C1 segment of cervical spinal cord (tissue), 14 donors: Measurements from ENCODE around the gene STKLD1.
"Not testable (repeated sequence)": the region's sequence is repeated elsewhere in the genome, so short reads cannot be mapped to it uniquely, and the experiment has no call there.

Experiments used
- DNase-seq, 14 donors: peaks; one replicate each; lab custom pipeline; 2025; lab: John Stamatoyannopoulos, UW

Gene STKLD1

DNA sequence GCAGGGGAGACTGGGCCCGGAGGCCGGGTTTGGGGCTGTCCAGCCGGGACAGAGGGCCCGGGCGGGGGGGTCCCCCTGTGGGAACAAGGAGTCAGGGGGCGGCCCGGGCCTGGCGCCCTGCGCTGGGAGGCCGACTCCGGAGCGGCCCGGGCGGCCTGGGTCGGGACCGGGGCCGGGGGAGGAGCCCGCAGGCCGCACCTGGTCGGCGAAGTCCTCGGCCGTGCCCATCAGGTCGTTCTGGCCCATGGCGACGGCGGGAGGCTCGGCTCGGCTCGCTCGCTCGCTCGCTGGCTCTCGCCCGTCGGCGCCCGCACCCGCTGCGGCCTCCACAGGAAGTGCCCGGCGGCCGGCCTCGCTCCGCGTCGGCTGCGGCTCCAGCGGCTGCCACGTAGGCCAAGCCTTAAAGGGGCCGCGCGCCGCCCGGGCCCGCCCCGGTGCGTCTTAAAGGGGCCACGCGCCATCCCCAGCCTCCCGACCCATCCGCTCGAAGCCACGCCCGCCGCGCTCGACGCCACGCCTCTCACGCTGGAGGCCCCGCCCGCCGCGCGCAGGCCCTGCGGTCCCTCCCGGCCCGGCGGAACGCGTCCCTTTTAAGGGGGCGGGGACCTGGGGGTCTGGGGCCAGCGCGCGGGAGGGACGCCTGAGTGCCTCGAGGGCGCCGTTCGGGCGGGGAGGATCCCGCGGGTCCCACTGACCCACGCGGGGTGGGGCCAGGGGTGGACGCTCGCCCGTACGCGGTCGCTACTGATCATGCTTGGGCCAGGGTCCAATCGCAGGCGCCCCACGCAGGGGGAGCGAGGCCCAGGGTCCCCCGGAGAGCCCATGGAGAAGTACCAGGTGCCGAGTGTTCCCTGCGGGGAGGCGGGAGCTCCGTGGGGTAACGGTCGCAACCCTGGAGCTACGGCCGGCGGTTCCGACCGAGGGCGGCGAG is at the start of gene STKLD1, which contains the start of gene SURF4:
Gene STKLD1 (plus strand): TSS at position 643 of the 931 bp plus-strand sequence. CDS start 108 bp downstream, at position 751.
Gene SURF4 (minus strand): TSS at position 337 of the 931 bp plus-strand sequence. CDS start 91 bp downstream, at position 246.
- peak; percentile 39 to 96 (median 87) for DNase-seq

DNA sequence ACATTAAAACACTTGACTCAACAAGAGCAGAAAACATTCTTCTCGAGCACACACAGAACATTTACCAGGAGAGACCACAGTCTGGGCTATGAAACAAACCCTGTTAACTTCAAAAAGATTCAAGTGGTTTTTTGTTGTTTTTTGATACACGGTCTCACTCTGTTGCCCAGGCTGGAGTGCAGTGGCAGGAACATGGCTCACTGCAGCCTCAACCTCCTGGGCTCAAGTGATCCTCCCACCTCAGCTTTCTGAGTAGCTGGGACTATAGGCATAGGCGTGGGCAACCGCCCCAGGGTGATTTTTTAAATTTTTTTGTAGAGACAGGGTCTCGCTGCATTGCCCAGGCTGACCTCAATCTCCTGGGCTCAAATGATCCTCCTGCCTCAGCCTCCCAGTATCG is 49.1 kb upstream of the STKLD1 start:
- not testable (repeated sequence) for DNase-seq

DNA sequence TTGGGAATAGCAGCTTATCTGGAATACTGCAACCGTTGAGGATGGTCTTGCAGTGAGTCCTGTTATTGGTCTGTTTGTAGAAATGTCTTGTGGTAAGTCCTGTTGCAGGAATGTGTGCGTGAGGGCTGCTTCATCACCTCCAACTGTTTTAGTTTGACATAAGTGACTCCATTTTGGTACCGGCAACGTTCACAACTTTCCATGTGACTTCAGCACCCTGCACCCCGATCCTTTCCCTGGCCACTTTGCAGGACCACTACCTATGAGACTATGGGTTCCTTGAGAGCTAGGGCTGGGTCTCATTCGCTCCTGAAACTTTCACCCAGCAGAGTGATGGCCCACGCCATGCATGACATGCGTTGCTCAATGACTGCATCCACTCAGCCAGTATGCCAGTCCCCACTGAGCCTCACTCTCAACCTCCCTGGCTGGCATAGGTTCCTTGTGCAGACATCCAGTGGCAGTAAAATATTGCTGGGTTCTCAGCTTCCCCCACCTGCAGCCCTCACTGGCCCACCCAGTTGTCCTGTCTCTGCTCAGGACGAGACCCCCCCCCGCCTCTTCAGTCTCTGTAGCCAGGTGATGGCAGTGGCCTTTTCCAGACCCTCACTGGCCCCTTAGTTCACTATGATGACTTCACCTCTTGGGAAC is 48.2 kb upstream of the STKLD1 start:
- no peak for DNase-seq

DNA sequence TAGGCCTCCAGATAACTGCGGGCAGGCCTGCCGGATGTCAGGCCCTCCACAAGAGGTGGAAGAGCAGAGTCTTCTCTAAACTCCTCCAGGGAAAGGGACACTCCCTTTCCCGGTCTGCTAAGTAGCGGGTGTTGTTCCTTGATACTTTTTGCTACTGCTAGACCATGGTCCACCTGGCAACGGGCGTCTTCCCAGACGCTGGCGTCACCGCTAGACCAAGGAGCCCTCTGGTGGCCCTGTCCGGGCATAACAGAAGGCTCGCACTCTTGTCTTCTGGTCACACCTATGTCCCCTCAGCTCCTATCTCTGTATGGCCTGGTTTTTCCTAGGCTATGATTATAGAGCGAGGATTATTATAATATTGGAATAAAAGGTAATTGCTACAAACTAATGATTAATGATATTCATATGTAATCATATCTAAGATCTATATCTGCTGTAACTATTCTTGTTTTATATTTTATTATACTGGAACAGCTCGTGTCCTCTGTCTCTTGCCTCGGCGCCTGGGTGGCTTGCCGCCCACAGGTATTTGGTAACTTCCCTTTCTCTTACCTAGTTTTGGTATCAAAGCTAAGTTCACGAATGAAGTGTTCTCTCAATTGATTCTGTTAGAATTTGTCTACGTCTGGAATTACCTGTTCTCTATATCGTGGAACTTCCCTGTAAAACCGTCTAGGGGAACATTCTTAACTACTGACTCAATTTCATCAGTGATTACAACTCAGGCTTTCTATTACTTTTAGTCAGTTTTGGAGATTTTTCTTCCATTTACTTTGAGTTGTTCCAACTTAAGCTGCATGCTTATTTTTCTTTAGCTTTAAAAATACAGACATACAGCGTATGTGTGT is 46.6 kb upstream of the STKLD1 start:
- DNase-seq = peak in 2 of 14 donors; percentile 2 to 4

DNA sequence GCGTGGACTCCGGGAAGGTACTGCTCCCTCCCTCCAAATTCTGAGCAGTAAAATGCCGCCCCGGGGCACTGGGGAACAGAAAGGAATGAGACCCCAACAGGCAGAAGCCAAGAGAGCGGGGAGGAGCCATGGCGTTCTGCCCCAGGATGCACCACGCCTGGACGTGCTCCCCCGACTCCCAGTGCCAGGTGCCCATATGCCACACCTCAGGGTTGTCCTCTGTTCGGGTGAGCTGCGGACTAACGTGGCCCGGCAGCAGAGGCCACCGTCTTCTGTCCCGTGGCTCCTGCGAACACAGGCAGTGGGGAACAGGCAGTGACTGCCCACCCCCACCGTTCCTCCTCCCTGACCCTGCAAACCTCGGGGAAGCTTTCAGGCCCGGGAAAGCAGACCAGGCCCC is 44.9 kb upstream of the STKLD1 start:
- DNase-seq = no peak

DNA sequence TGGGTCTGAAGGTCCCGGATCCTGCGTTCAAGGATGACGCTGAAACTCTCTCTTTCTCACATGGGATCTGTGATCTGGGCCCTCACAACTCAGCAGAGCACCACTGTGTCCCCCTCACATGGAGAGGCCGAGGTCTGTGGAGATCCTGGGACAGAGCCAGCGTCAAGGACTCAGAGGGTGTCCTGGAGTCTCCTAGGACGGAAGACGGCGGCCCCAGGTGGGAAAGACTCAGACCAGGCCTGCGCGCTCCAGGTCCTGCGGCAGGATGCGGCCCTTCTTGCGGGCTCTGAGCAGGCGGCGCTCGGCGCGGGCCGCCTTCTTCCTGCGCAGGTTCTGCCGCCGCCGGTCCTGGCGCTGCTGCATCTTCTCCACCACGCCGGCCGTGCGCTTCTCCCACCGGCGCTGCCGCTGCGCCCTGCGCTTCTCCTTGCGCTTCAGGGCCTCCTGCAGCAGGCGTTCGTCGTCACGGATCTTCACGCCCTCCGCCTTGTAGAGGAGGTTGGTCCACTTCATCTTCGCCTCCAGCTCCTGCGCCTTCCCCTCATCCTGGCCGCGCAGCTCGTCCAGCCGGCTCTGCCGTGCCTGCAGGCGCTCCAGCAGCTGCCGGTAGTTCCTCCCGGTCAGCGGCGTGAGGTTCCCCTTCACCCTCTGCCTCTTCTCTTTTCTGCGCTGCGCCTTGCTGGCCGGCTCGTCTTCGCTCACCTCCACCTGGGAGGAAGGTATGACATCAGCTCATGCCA is 44.4 kb upstream of the STKLD1 start:
- no peak for DNase-seq

DNA sequence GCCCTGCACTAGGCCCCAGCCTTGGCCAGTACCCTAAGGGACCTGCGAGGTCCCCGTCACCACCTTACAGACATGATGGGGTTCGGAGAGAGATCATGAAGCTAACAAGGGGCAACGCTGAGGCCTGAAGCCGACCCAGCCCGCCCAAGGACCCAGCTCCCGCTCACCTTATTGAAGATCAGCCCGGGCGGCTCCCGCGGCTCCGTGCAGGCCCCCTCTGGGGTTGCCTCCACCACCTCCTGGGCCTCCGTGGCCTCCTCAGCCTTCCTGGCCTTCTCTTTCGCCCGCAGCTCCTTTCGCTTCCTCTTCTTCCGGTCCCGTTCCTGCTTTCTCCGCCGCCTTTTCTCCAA is 43.8 kb upstream of the STKLD1 start:
- no peak for DNase-seq

DNA sequence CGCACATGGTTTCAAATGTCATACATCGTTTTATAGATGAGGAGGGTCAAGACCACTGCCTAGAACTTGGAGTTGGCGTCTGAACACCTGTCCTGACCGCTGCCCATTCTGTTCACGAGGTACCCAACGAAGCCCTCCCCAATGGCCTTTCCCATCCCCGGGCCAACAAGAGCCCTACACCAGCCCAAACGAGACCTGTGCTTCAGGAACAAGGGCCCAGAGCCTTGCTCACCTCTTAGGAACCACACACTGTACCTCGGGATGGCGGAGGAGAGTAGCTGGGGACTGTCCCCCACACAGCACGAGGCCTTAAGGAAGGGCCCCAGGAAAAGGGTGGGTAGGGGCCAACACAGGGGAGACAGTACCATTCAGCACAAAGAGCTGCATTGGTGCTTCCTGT is 43.2 kb upstream of the STKLD1 start:
- no peak for DNase-seq

DNA sequence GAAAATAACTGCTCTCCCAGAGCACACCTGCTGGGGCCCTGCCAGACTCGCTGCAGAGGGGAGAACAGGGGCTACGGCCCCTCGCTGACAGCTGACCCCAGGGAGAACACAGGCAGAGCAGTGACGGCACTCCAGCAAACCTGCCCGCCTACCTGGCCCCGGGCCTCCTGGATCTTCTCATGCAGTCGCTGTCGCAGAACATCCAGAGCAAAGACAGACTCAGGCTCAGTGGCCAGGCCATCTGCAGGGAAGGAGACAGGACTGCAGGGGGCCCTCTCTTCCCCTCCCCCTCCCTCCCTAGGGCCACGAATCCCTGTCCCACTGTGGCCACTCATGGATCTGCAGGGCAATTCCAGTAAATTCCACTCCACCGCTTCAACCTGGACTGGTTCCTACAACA is 42.6 kb upstream of the STKLD1 start:
- DNase-seq = no peak

DNA sequence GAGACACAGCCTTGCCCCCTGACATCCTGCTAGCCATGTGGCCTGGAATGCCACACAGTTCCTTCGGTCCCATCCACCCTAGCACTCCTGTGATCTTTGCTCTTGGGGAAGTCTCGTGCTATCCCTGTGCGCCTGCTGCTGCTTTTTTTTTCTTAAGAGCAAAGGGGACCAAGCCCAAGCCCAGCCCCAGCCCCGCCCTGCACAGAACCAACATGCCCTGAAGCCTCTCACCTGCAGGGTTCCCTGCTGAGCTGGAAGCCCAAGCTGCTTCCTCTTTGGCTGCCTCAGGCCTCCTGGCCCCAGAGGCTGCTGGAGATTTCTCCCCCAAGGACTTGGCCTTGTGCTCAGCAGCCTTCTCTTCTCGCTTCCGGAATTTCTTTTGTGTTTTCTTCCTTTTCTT is 42.0 kb upstream of the STKLD1 start:
- DNase-seq = no peak

DNA sequence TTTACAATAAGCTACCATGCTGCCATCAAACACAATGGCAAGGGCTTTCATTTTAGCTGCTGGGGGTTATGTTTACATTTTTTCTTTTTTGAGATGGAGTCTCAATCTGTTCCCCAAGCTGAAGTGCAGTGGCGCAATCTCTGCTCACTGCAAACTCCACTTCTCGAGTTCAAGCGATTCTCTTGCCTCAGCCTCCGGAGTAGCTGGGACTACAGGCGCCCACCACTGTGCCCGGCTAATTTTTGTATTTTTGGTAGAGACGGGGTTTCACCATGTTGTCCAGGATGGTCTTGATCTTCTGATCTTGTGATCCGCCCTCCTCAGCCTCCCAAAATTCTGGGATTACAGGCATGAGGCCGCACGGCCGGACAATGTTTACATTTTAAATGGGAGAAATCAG is 41.3 kb upstream of the STKLD1 start:
- DNase-seq = not testable (repeated sequence)

DNA sequence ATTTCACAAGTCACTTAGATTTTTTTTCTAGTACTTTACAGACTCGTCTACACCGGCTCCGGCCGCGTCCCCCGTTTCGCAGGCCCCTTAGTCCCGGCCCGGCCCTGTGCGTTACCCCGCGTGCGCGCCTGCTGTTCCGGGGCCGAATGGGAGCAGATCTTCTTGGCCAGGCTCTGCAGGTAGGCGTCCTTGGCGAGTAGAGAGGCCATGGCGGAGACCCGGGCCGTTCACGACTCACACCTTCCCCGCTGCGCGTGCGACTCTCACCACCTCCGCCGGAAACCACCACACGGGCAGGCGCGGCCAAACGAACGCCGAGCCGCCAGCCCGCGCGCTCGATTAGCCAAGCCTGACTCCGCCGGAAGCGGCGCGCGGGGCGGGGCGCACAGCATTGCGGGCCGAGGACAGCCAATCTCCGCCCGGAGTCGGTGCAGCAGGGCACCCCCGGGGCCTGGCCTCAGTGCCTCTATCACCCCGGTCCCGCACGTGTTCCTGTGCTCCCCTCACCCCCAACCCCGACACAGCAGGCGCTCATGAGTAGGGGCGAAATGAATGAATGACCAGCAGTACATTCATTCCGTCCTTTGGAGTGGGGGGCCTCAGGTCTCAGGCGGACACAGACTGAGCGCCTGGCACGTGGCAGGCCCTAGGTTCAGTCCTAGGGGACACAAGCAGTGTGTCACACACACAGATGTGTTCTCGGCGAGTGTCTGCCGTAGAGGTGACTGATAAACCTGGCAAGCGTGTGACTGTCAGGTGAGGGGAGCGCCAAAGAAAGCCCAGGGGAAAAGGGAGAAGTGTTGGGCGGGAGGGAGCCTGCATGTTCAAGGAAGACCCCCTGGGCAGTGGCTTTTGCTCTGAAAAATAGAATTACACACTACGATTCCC is 40.0 kb upstream of the STKLD1 start, which contains the start of gene SURF6:
Gene SURF6 (minus strand): TSS at position 265 of the 888 bp plus-strand sequence. CDS start 56 bp downstream, at position 209.
- DNase-seq = peak; percentile 34 to 93 (median 81)

DNA sequence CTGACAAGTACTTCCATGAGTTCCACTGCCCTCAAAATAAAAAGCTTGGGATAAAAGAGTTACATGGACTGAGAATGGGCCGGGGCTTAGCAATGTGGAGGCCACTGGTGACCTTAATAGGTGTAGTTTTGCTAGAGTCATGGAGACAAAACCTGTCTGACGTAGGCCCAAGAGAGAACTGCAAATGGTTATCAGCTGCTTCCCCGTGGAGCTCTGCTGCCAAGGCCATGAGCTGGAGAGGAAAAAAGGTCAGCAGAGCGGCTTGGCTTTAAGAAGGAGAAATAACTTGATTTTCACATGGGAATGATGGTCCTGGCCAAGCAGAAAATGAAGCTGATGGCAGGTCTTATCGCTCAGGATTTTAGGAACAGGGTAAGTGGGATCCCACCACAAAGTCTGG is 36.5 kb upstream of the STKLD1 start:
- no peak for DNase-seq

DNA sequence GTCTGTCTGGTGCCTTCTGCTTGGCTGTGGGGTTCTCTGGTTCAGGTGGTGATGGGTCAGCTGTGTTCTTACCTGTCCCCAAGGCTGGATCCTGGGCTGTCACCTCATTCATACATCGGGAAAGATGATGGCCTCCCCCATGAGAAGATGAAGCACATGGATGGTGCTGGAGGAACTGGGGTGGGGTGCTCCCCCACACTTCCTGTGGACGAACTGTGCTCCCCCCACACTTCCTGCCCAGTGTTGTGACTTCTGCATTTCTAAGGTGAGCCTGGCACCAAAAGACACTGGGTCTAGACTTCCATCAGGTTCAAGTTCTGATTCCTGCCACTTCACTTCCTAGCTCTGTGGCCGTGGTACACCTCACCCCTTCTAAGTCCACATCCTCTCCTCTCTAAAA is 35.9 kb upstream of the STKLD1 start:
- peak in 1 of 14 donors; percentile 14 for DNase-seq

DNA sequence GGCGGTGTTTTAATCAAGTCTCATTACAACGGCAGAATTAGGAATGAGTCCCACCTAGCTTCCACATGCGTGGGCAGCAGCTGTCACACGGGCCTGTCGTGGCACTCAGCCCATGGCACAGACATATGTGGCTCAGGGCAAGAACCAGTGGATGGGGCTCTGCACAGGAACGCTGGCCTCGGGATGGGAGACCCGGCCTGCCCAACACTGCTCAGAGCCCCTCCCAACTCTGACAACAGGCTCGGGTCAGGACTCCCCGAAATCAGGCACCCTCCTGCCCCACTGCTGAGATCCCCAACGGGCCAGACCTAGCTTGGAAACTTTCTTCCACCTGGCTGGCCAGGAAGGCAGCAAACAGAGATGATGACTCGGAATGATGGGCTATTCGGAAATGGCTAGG is 35.2 kb upstream of the STKLD1 start:
- no peak for DNase-seq

DNA sequence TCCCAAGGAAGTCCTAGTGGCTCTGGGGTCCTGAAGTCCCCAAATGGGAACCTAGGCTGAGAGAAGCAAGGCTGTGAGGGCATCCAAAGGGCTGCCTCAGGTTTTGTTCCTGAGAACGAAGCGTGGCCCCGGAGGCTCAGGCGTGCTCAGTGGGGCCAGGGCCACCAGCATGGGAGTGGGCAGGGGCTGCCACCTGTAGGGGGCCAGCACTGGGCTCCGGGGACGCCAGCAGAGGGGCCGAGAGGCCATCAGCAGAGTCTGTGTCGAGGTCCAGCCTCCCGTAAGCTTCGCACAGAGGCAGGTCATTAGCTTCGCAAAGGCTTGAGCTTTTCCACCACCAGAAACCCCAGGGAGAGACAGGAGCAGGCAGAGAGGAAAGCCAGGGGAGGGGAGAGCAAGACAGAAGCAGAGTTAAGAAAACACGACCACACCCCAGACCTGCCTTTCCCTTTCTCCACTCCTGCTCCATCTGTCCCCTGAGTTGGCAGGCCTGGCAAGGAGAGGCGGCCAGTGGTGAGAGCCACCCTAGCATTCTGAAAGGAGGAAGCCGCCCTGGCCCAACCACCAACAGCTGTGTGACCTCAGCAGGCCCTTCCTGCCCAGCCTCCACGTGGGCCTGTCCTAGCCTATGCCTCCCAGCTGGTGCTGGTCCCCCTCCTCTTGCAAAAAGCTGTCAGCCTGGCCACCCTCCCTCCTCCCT is 34.6 kb upstream of the STKLD1 start:
- DNase-seq = peak in 6 of 14 donors; percentile 6 to 43 (median 29)

DNA sequence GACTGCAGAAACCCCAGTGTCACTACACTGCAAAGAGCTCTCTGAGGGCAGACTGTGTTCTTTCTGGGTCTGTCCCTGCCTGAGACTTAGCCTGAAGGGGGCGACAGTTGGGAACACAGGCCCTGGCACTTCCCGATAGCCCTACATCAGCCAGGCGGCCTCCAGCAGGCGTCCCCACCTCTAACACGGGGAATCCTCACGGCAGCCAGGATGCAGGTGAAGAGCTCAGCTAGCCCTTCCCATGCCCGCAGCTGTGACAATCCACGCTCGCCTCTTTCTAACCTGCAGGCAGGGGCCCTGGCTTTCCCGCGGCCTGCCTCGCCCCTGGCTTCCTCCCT is 34.1 kb upstream of the STKLD1 start:
- DNase-seq = no peak

DNA sequence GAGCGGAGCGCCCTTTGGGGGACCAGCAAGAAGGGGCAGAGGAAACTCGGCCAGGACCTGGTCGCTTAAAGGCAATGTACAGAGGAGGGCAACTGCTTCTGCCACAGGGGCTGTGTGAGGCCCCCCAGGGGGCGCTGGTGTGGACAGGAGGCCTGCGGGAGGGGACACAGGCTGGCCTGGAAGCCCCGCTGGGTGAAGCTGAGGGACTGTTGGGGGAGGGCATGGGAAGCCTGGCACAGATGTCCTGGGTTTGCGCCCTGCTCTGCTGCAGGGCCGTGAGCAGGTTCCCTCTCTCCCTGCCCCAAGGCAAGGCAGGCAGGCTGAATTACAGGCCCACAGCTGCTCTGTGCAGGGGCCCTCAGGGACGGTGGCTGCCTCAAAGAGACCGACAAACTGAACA is 33.6 kb upstream of the STKLD1 start:
- DNase-seq = no peak

DNA sequence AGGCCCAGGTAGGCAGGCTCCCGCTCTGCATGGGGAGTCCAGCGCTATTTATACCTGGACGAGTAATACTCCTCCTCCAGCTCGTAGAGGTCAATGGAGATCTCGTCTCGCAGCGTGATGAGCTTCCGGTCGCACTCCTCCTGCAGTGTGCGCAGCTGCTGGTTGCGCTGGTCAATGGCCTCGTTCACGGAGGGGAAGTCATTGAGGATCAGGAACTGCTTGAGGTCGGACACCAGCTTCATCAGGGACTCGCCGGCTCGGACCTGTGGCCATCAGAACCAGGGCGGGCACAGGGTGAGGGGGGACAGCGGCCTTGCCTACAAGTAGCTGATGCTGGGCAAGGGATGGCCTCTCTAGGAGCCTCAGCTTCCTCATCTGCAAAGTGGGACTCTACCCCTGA is 32.1 kb upstream of the STKLD1 start:
- no peak for DNase-seq

DNA sequence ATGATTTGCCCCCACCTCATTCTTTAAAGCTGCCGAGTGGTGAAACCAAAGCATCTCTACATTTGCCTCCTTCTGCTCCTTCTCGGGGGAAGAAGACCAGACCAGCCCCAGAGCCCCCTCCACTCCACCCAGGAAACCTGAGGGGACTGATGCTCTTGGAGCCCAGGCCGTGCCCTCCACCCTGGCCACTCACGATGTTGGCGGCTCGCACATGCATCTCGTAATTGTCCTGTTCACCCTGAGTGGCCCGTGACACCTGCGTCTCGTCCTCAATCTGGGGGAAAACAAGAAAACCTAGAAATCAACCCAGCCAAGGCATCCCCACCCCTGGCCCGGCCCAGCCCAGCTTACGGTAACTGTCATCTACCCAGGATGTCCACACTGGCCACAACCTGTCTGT is 31.2 kb upstream of the STKLD1 start:
- no peak for DNase-seq
